Kidney (tissue), 14 donors: ENCODE data around the gene CRB3. TPM values are rescaled to one million over a fixed set of nuclear protein-coding genes. Genes with fewer than 3 reads are reported as not detected.

Experiments
- DNase-seq, 5 donors: peaks; one replicate each; pipeline ENCODE4 v3.0.0-alpha.2; 2013 to 2020
- FAIRE-seq: peaks from 2 replicates; lab custom pipeline; 2012; peaks lifted over from hg19 to GRCh38; lab: Jason Lieb, UNC
- H3K27ac ChIP-seq, 2 donors: one replicate each; pipeline ENCODE4 v1.7.0; 2013; ENCODE audit warnings: low read depth in 2 of 2, low read length in 2 of 2, inconsistent platforms in 1 of 2
- H3K27me3 ChIP-seq: one replicate; pipeline ENCODE4 v1.7.1; 2013; ENCODE audit warnings: low read length, inconsistent platforms; ENCODE audit not compliant: control insufficient read depth, insufficient read depth
- H3K36me3 ChIP-seq, 3 donors: one replicate each; pipeline versions ENCODE4 v1.7.0 to v1.7.1; 2013; ENCODE audit warnings: low read length in 3 of 3, control low read depth in 1 of 3, inconsistent platforms in 1 of 3; ENCODE audit not compliant: insufficient read depth in 3 of 3, control insufficient read depth in 2 of 3
- H3K4me1 ChIP-seq, 3 donors: one replicate each; pipeline versions ENCODE4 v1.7.0 to v1.7.1; 2013; ENCODE audit warnings: low read length in 3 of 3, inconsistent platforms in 1 of 3, low read depth in 1 of 3; ENCODE audit not compliant: control insufficient read depth in 2 of 3, insufficient read depth in 2 of 3
- H3K4me3 ChIP-seq, 3 donors: one replicate each; pipeline versions ENCODE4 v1.7.0 to v1.8.1; 2013; ENCODE audit warnings: low read length in 3 of 3, control low read depth in 1 of 3, inconsistent platforms in 1 of 3
- H3K9ac ChIP-seq, 3 donors: one replicate each; pipeline versions ENCODE4 v1.7.0 to v1.7.1; 2013; ENCODE audit warnings: low read length in 3 of 3, control low read depth in 1 of 3, inconsistent platforms in 1 of 3
- H3K9me3 ChIP-seq, 3 donors: one replicate each; pipeline versions ENCODE4 v1.7.0 to v1.7.1; 2013; ENCODE audit warnings: low read length in 3 of 3, control low read depth in 1 of 3, inconsistent platforms in 1 of 3; ENCODE audit not compliant: control insufficient read depth in 2 of 3, insufficient read depth in 1 of 3
- intact Hi-C: fragments of 100-400 bp; cut with DNase I; formaldehyde crosslinking; loops from one replicate; pipeline ENCODE4 v1.11.1; 2022
- polyA plus RNA-seq: library from polyadenylated mRNA; stranded (reverse); fragments of 350-450 nt; fragmentation: Illumina TruSeq; extraction: RNeasy Lipid Tissue Mini Kit (QIAGEN cat#74804); gene quantifications from one replicate; pipeline ENCODE4 v1.2.3, GENCODE V29; 2014; ENCODE audit warnings: low read depth, low replicate concordance; ENCODE audit not compliant: insufficient read depth
- total RNA-seq: library from RNA; stranded (reverse); fragmentation: NEBNext Ultra II Directional; extraction: Animal tissue kit (Norgen Biotek cat#: 25700); gene quantifications from one replicate; pipeline ENCODE4 v1.2.1, GENCODE V29; 2021
- TF ChIP-seq, protein P1 (sequence below): IDR thresholded peaks from 3 replicates; pipeline ENCODE4 v1.5.1; 2012; ENCODE audit warnings: mild to moderate bottlenecking, moderate library complexity, borderline replicate concordance; ENCODE audit not compliant: insufficient read depth; ENCODE audit errors: extremely low read depth
- donor health status: control.
- donor health status: control.
- donor health status: control.
- donor health status: control.
- donor health status: control.
- donor health status: DM: yes; HTN: yes; CAD: no.
- donor health status: Normal renal cell carcinoma (clear cell type).

CRB3 gene
- total and polyA plus RNA-seq, 2 donors from 2014 or later, result 51.9 to 58.2 TPM

DNA sequence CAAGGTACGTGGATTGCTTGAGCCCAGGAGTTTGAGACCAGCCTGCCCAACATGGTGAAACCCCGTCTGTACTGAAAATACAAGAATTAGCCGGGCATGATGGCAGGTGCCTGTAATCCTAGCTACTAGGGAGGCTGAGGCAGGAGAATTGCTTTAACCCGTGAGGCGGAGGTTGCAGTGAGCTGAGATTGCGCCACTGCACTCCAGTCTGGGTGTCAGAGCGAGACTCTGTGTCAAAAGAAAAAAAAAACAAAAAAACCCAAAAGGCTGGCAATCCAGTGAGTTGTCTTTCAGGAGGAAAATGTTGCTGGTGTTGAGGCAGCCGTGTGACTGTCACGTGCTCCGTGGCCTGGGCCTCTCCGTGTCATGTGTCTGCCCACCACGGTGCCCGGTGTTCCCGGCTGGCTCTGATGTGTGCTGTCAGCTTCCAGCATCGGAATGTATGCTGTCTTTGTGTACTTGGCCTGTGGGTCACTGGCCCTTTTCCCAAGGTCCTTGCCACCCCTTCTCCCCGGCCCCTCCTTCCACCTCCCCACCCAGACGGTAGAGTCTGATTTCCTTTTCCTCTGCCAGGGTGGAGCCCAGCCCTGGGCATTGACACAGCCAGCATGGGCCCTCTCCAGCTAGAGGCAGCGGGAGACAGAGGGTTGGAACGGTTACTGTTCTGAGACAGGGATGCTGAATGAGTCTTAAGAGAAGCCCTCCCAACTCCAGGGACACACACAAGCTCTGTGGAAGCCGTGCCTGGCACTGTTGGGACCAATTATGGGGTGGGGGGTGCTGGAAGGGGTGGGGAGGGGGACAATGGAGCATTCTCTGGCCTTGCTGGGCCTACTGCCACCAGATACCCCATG is 45.3 kb downstream of the CRB3 start:
- DNase-seq (peak in 1 of 5 donors; percentile 81), FAIRE-seq (no peak)
- H3K36me3 ChIP-seq, result no peaks in the 10 kb centered on the region
- H3K9ac ChIP-seq, result no peak overlapping the region
- H3K27me3 ChIP-seq, result no peaks in the 10 kb centered on the region
- H3K9me3 ChIP-seq, result no peaks in the 10 kb centered on the region
- TF ChIP-seq, protein P1, sequence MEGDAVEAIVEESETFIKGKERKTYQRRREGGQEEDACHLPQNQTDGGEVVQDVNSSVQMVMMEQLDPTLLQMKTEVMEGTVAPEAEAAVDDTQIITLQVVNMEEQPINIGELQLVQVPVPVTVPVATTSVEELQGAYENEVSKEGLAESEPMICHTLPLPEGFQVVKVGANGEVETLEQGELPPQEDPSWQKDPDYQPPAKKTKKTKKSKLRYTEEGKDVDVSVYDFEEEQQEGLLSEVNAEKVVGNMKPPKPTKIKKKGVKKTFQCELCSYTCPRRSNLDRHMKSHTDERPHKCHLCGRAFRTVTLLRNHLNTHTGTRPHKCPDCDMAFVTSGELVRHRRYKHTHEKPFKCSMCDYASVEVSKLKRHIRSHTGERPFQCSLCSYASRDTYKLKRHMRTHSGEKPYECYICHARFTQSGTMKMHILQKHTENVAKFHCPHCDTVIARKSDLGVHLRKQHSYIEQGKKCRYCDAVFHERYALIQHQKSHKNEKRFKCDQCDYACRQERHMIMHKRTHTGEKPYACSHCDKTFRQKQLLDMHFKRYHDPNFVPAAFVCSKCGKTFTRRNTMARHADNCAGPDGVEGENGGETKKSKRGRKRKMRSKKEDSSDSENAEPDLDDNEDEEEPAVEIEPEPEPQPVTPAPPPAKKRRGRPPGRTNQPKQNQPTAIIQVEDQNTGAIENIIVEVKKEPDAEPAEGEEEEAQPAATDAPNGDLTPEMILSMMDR, result no peak
- no peak overlapping the region for H3K4me3 ChIP-seq
- H3K27ac ChIP-seq, result no peak overlapping the region
- no peaks in the 10 kb centered on the region for H3K4me1 ChIP-seq
- intact Hi-C loops, result no loop called here

DNA sequence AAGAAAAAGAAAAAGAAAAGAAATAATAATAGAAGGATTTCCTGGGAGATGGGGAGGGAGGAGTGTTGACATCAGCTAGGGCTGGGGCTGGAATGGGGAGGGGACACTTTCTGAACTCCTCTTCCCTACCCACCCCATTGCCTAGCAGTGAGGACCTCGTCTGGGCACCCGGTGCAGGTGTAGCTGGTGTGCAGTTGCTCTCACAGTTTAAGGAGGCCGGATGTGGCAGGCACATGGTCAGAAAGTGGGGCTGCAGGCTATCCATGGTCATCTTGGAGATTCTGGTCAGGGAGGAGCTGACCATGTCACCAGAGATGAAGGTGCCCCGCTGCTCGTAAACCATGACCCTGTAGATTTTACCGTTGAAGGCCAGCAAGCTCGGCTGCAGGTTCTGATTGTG is 46.5 kb downstream of the CRB3 start:
- Histone ChIP-seq H3K36me3 (no peaks in the 10 kb centered on the region), H3K27me3 (no peaks in the 10 kb centered on the region), H3K4me1 (no peaks in the 10 kb centered on the region), H3K4me3 (no peak overlapping the region), H3K9ac (no peak overlapping the region), H3K9me3 (no peaks in the 10 kb centered on the region), H3K27ac (no peak overlapping the region)
- no peak for DNase-seq
- TF ChIP-seq, protein P1, result no peak
- FAIRE-seq, result no peak
- intact Hi-C loops, result loop anchor here (10.0 kb wide), 1 partner anchor 114 kb away; no protein-coding TSS in a partner anchor

DNA sequence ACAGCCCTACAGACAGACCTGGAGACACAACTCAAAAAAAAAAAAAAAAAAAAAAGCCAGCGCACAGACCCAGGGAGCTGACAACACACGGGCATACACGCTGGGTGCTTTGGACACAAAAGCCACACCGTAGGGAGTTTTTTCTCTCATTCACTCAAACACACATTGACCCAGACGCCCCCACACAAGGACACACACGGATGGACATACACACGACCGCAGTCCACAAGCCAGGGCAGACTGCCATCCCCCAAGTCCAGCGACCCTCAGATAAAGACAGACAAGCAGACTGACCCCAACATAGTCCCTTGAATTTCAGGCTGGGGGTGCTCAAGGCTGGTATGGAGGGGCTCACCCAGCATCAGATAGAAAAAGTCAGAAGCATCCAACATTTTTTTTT is 50.0 kb downstream of the CRB3 start:
- peak in 4 of 5 donors; percentile 21 to 57 (median 48) for DNase-seq
- Histone ChIP-seq H3K4me1 (peaks cover 0 to 2% (median 0%) of the 10 kb centered on the region in 3 donors), H3K36me3 (no peaks in the 10 kb centered on the region), H3K9me3 (no peaks in the 10 kb centered on the region), H3K27ac (no peak overlapping the region), H3K9ac (no peak overlapping the region), H3K4me3 (no peak overlapping the region), H3K27me3 (no peaks in the 10 kb centered on the region)
- intact Hi-C loops, result loop anchor here (10.0 kb wide), 1 partner anchor 111 kb away; no protein-coding TSS in a partner anchor
- TF ChIP-seq, protein P1, result no peak
- FAIRE-seq, result no peak
